ENCODE data around the gene AK1.

AK1 gene

DNA sequence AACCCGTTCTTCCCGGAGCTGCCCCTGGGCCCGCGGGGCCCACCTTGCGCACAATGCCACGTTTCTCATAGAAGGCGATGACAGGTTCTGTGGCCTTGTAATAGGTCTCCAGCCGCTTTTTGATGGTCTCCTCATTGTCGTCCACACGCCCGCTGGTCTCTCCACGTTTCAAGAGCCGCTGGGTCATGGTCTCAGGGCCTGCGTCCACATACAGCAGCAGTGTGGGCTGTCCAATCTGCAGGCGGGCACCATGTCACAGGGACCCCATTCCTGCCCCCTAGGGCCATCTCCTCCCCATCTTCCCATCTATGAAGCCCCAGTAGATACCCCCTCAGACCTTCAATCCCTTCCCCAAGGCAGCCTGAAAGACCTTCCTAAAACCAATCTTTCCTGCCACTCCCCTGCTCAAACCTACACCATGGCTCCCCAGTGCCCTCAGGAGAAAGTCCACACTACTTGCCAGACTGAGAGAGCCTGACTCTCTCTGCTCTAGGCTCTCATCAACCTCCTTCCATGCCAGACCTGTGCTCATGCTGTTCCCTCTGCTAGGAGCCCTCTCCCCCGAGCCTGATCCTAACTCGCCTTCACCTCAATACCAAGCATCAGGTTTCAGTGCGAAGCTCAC is 9.1 kb downstream of the AK1 start:
- DNase-seq (ENCODE audit: low read depth, low spot score) = no peak

DNA sequence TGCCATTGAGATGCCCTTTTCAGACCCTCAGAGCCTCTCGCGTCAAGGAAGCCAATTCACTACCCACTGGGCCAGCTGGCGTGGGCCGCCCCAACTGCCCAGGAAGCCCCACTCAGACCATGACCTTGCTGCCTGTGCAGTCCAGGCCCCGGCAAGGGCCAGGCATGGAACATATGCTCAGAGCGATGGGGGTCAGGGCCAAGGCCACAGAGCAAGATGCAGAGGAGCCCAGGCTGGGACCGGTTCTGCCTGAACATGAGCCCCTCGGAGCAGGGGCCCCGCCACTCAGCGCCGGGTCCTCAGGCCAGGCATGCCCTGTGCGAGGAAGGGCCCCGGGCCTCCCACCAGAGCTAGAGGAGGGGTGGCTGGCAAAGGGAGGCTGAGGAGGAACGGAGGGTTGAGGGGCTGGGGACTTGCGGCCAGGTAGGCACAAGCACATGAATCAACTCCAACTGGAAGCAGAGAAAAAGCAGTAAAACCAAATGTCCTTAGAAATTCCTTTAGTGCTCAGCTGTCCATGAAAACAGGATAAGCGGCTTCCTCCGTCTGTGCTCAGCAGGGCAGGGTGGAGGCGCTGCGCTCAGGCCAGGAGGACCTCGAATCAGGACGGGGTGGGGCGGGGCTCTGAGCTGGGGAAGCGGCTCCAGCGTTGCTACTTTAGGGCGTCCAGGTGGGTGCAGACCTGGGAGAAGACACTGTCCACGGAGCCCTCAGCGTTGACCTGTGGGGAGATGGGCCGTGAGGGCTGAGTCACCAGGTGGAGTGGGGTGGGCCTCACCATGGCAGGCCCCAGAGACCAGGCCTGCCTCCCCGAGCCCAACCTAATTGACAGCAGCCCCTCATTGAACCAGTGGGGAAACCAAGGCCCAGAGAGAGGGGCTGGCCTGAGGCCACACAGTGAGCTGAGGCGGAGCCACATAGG is 9.9 kb downstream of the AK1 start:
- DNase-seq (ENCODE audit: low read depth, low spot score) = no peak

DNA sequence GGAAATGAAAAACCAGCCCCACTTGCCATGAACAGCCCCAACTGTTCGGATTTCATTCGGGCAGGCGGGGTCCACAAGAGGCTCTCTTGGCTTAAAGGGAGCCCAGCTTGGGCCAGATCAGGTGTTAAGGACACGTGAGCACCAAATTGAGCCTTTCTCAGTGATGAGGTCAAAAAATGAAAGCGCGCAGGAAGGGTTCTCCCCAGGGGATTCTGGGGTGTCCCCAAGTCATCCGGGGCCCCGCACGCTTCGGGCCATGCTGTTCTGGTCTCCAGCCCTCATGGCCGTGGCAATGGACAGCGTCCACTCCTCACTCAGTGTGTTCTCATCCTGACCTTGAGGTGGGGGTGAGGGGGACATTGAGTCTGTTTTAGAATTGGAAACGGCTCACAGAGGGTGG is 10.9 kb downstream of the AK1 start:
- DNase-seq (ENCODE audit: low read depth, low spot score) = no peak

DNA sequence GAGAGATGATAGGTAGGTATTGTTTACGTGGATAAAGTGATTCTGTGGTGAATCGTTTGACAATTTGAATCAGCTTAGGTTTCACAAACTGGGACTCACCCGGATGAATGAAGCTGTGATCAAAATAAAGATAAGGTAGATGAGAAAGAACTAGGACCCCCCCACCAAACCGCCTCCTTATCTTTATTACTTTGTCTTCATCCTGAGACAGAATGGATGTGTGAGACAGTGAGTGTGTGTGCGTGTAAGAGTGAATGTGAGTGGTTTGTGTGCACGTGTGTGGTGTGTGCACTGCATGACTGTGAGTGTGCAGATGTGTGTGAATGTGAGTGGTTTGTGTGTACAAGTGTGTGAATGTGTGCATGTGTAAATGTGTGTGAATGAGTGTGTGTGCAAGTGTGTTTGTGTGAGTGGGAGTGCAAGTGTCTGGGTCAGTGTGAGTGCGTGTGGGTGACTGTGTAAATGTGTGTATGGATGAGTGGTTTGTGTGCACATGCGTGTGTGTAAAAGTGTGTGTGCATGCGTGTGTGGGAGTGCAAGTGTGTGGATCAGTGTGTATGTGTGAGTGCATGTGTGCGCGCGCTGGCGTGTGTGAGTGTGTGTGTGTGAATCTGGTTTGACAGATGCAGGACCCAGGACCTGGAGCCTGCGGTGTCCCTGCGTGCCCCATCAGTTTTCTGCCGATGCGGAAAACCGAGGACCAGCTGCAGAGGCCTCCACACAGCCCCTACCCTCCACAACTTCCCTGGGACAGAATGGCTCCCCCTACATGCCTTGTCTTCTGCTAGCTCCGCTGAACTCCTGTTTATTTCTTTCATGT is 11.6 kb downstream of the AK1 start:
- no peak for DNase-seq (ENCODE audit: low read depth, low spot score)

DNA sequence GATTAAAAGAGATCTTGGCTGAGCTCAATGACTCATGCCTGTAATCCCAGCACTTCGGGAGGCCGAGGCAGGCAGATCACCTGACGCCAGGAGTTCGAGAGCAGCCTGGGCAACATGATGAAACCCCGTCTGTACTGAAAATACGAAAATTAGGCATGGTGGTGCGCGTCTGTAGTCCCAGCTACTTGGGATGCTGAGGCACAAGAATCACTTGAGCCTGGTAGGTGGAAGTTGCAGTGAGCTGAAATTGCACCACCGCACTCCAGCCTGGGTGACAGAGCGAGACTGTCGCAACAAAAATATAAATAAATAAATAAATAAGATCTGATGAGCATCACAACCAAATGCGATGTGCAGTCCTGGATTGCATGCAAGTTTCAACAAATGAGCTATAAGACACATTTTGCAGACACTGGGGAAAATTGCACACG is 14.3 kb downstream of the AK1 start:
- no peak for DNase-seq (ENCODE audit: low read depth, low spot score)

DNA sequence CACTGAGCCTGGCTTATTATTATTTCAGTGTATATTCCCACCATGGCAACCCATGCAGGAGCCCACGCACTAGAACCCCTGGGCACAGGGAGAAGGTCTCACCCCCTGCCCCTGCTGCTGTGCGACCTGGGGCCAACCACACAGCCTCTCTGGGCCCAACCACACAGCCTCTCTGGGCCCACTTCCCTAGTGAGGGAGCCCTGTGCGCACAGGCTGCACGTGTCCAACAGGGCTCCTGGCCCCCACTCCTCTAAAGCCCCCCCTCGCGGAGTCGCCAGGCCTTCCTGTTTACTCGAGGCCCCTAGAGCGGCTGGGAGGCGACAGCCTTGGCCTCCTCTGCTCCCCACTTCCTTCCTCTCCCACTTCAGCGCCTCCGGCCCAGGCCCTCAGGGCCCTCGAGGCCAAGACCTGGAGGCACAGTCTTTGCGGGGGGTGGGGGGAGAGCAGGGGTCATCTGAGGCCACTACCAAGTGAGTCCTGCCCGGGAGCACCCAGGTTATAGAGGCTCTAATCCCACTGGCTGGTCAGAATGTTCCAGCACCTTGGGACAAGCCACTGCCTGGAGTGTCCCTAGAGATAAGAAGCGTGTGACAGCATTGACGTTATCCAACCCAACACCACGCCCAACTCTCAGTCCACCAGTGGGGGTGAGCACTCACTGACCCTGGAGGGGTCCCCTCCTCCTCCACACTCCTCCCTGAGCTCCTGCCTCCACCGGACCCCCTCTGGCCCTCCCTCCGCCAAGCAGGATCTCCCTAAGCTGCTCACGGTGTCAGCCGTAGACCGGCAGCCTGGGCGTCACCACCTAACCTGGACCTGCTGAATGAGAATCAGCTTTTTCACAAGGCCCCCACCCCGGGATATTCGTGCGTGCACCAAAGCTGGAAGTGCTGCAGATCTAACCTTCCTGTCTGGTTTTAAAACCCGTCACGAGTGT is 15.1 kb downstream of the AK1 start:
- no peak for DNase-seq (ENCODE audit: low read depth, low spot score)

DNA sequence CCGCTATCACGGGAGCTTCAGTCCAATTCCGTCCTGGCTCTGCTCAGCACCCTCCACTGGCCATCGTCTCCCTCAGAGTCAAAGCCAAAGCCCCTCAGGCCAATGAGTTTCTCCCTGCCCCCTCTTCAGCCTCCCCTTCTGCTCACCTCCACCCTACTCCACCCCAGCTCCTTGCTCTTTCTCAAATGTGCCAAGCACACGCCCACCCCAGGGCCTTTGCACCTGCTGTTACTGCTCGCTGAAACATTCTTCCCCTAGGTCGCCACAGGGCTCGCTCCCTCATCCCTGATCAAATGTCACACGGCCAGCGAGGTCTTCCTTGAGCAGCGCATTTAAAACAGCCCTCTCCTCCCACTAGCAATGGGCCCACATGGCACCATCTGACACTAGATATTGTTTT is 16.7 kb downstream of the AK1 start:
- no peak for DNase-seq (ENCODE audit: low read depth, low spot score)

DNA sequence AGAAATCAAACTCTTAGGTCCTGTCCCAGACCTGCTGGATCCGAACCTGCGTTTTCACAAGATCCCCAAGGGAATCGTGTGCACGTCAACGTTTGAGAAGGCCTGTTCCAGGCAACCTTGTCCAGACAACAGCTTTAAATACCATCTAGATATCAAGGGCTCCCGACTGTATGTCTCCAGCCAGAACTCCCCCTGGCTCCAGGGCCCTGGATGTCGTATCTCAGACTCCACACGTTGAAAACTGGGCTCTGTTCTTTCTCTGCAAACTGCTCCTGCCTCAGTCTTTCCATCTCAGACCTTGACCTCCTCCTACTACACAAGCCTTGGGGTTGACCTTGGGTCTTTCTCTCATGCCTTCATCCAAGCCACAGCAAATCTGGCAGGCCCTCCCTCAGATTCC is 17.2 kb downstream of the AK1 start:
- DNase-seq (ENCODE audit: low read depth, low spot score) = no peak

DNA sequence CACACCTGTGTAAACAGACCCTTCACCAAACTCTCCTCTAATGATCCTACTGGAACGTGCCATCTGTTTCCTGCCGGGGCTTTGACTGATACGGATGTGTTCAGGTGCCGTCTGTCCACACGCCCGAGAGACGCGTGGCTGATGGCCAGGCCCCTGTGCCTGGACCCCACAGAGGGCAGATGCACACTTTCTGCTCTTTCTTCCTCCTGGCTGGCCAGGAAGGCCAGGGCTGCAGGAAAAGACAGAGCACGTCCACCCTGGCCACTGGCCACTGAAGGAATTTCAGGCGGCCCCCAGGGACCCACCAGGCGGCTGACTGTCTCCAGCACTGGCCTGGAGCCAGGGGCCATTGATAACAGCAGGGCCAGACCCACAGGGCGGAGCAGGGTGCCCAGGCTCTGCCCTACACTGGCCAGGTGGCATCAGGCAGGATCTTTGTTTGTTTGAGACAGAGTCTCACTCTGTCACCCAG is 19.4 kb downstream of the AK1 start:
- DNase-seq (ENCODE audit: low read depth, low spot score) = no peak

DNA sequence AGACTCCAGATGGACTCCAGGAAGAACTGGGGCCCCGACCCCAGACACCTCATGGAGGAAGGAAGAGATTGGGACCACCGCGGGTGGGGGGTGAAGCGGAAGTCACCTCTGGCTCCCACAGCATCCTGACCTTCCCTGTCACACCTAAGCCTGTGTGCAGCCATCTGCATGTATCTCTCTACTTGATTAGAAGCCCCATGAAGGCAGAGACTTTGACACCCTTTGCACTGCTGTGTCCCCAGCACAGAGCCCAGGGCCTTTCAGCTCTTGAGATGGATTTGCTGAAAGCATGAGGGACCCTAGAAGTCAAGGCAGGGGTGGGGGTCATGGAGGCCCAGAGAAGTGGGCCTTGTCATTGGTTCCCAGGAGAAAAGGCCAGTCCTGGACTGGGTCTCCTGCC is 20.2 kb downstream of the AK1 start:
- no peak for DNase-seq (ENCODE audit: low read depth, low spot score)

DNA sequence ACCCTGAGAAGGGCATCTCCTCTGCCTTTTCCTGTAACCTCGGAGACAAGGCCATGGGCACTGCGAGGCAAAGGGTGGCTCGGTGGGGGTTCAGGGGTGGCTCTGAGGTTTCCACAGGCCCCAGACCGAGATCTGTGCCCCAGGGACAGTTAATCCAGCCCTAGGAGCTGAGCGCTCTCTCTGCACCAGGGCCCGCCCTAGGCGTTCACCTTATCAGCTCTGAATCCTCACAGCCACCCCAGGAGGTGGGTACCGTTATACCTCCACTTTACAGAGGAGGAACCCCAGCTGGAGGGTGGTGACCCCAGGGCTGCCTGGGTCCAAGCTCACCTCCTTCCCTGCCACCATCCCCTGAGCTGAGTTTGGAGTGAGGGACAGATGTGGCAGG is 20.8 kb downstream of the AK1 start:
- DNase-seq (ENCODE audit: low read depth, low spot score) = no peak

DNA sequence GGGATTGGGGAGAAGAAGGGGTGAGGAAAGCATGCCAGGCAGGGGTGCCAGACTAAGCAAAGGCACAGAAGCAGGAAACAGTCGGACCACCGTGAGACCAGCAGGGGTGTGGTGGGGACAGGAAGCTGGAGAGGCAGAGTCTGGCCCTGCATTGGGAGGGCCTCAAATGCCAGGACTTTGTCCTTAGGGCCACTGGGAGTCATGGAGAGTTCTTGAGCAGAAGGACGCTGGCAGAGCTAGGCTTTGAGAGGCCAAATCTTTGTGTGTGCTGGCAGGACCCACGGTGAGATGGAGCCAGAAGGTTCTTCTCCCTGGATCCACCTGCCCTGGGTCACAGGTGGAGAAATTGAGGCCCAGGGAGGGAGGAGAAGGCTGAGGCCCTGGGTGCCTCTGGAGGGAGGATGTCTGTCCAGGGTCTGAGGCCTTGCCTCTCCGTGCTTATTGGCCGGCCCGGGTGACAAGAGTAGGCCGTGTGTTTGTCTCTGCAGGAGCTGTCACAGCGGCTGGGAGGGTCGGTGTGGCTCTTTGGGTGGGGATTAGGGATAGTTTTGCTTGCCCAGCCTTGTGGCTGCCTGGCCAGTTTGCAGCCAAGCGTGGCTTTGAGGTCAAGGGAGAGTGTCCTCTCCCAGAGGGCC is 21.3 kb downstream of the AK1 start:
- no peak for DNase-seq (ENCODE audit: low read depth, low spot score)

DNA sequence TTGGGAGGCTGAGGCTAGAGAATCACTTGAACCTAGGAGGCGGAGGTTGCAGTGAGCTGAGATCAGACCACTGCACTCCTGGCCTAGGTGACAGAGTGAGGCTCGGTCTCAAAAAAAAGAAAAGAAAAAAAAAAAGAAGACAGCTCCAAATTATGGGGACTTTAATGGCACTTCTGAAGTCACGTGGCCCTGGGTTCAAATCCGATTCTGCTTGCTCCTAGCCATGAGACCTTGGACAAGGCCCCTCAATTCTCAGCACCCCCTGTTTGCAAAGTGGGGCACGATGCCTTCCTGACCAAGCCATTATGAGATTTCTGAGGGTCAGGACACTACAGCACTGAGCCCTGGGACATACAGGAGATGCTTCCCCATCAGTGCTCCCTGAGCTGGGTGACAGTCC is 22.0 kb downstream of the AK1 start:
- no peak for DNase-seq (ENCODE audit: low read depth, low spot score)

DNA sequence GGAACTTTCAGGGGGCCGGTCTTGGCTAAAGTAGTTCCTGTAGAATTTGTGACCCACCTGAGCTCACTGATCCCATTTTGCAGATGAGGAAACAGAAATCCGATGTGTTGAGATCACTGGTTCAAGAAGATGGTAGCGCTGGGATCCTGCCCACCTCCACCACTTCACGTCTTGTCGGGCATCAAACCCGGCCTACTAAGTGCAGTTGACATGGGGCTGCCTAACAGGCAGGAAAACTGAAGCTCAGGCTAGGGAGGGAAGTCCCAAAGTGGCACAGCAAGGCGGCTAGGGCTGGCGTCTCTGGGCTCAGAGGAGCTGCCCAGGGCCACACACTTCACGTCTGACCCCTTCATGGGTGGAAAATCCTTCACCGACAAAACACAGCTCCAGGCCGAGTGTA is 22.5 kb downstream of the AK1 start:
- no peak for DNase-seq (ENCODE audit: low read depth, low spot score)

DNA sequence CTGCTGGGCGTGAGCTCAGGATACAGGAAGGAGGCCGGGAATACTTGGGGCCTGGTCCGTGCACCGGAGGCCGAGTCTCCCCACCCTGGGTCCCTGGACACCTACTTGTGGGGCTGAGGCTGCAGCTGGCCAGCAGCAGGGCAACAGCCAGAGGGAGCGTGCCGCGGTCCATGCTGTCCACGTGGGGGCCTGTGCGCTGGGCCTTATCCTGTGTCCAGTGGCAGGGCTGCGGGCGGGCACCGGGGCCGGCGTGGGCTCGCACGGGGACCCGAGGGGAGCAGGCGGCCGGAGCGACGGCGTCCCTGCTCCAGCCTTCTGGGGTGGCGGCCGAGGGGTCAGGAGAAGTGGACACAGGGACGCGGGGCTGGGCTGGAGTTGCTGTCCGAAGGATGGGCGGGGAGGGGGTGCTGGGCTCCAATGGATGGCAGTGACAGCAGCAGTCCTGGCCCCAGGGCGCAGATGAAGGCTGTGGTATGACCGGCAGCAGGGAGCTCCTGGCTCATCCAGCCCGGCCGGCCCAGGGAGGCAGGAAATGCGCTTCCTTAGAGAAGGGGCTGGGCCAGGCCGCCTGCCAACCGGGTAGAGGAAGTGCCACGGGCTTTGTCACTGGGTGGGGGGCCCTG is 23.2 kb downstream of the AK1 start, which contains the start of gene ENG:
ENG (minus strand) TSS at position 475 of the 623 bp plus-strand sequence; CDS start at position 172, 303 bp downstream.
- no peak for DNase-seq (ENCODE audit: low read depth, low spot score)

DNA sequence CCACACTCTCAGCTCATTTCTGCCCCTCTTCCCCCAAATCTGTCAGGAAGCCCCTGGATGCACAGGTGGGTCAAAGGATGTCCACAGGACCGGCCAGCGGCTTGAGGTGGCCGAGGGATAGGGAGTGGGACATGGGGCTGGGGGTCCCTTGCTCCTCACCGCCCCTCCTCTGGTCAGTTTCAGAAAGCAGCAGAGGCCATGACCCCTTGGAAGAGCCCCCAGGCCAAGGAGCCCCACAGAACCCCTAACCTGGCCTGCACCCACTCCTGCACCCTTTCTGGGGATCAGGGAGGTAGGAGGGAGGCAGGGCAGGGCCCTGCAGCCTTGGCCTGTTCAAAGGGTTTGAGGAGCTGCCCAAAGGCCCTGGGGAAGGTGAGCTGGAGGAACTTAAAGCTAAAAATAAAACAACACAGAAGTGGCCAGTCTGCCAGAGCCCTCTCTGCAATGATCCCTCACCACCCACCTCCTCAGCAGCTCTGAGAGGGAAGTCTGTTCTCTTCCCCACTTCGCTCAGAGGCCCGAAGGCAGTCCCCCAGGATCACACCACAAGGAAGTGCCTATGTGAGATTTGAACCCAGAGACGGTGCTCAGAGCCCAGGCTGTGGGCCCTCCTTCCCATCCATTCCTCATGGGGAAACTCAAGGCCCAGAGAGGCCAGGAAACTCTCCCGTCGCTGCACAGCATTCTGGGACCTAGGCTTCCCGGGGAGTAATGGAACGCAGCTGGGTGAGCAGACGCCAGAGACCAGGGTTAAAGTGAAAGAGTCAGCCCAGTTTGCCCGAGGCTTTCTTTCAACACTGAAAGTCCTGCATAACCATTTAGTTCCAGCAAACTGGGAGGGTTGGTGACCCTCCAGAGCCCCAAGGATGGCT is 23.9 kb downstream of the AK1 start:
- no peak for DNase-seq (ENCODE audit: low read depth, low spot score)

DNA sequence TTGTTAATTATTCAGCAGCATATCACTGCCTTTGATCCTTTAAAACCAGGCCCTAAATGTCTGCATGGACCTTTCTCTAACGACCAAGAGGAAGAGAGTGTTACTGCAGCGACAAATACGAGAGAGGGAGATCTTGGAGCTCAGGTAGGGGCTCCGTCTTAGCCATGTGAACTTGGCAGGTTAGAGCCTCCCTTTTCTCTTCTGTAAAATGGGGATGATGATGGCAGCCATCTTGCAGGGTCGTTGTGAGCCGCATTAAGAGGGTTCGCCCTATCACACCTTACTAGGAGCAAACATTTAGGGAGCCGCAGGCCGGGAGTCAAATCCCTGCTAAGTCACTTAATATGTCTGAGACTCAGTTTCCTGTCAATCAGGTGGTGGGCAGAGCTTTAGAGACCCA is 24.6 kb downstream of the AK1 start:
- DNase-seq (ENCODE audit: low read depth, low spot score) = no peak

DNA sequence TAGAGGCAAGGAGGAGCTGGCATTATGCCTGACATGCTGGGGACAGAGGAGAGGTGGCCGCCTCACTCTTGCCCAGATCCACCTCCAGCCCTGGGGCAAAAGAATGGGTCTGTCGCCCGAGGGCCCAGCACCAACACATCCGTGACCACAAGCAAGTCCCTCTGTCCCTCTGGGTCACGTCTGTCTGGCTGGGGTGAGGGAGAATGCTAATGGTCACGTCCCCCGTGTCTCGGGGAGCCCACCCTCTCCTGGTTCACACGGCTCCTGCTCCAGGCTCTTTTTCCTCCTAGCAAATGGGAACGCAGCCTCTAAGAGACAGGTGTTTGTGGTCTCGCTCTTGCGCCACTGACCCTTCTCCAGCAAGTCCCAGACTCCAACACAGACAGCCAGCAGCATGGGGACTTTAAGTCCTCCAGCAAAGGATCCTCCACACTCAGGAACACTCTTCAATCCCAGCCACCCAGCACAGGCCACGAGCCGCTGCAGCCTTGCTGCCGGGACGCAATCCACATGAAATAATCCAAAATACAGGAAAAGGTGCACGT is 27.1 kb downstream of the AK1 start:
- DNase-seq (ENCODE audit: low read depth, low spot score) = no peak

All from iPS DF 19.7 (cell line).